ENCODE measurements around the gene OR5V1.

- TF ChIP-seq CTCF (IDR thresholded peaks at IDR 0.05), result no peak
- TF ChIP-seq POLR2A (IDR thresholded peaks at IDR 0.05), result no peak
Measured at GRCh38 chr6:29403801-29404200, 35.1 kb upstream of the OR5V1 start.
